Measurements from ENCODE around the gene CTSF. TPM values are rescaled to one million over a fixed set of nuclear protein-coding genes. Genes with fewer than 3 reads are reported as not detected.

CTSF gene
- total and polyA plus RNA-seq, 2 of the 13 experiments (the other 11 are each of a cell fraction or from before 2014, with no cell fraction given), result not detected

- peak; percentile 61 for TF ChIP-seq ZNF431 (CRISPR knock-in tag; IDR thresholded peaks at IDR 0.05; ENCODE audit: borderline replicate concordance, low read depth)
- TF ChIP-seq, protein P1, sequence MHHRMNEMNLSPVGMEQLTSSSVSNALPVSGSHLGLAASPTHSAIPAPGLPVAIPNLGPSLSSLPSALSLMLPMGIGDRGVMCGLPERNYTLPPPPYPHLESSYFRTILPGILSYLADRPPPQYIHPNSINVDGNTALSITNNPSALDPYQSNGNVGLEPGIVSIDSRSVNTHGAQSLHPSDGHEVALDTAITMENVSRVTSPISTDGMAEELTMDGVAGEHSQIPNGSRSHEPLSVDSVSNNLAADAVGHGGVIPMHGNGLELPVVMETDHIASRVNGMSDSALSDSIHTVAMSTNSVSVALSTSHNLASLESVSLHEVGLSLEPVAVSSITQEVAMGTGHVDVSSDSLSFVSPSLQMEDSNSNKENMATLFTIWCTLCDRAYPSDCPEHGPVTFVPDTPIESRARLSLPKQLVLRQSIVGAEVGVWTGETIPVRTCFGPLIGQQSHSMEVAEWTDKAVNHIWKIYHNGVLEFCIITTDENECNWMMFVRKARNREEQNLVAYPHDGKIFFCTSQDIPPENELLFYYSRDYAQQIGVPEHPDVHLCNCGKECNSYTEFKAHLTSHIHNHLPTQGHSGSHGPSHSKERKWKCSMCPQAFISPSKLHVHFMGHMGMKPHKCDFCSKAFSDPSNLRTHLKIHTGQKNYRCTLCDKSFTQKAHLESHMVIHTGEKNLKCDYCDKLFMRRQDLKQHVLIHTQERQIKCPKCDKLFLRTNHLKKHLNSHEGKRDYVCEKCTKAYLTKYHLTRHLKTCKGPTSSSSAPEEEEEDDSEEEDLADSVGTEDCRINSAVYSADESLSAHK (CRISPR knock-in tag; IDR thresholded peaks at IDR 0.05; ENCODE audit: borderline replicate concordance), result no peak
- TF ChIP-seq ETV5 (CRISPR knock-in tag; IDR thresholded peaks at IDR 0.05; ENCODE audit: borderline replicate concordance), result peak; percentile 66
- no peak for TF ChIP-seq ZNF713 (CRISPR knock-in tag; IDR thresholded peaks at IDR 0.05)
- TF ChIP-seq KDM5B (CRISPR knock-in tag; IDR thresholded peaks at IDR 0.05; ENCODE audit: borderline replicate concordance), result peak; percentile 60; the same call in 1 of the 2 replicates
- TF ChIP-seq POGZ (CRISPR knock-in tag; IDR thresholded peaks at IDR 0.05), result peak; percentile 16; the same call in 1 of the 2 replicates
- no peak for TF ChIP-seq KAT2B (IDR thresholded peaks at IDR 0.05; ENCODE audit: borderline replicate concordance, low read depth, low read length)
- no peak for TF ChIP-seq FOXA3 (CRISPR knock-in tag; IDR thresholded peaks at IDR 0.05)
- no peak for TF ChIP-seq ZNF512B (CRISPR knock-in tag; IDR thresholded peaks at IDR 0.05; ENCODE audit: borderline replicate concordance)
- TF ChIP-seq GZF1 (CRISPR knock-in tag; IDR thresholded peaks at IDR 0.05), result peak; percentile 76; the same call in 1 of the 2 replicates
- peak; percentile 92 for TF ChIP-seq NRL (CRISPR knock-in tag; IDR thresholded peaks at IDR 0.05; ENCODE audit: borderline replicate concordance)
- peak; percentile 99 for TF ChIP-seq ZNF777 (CRISPR knock-in tag; IDR thresholded peaks at IDR 0.05)
- TF ChIP-seq, protein P2, sequence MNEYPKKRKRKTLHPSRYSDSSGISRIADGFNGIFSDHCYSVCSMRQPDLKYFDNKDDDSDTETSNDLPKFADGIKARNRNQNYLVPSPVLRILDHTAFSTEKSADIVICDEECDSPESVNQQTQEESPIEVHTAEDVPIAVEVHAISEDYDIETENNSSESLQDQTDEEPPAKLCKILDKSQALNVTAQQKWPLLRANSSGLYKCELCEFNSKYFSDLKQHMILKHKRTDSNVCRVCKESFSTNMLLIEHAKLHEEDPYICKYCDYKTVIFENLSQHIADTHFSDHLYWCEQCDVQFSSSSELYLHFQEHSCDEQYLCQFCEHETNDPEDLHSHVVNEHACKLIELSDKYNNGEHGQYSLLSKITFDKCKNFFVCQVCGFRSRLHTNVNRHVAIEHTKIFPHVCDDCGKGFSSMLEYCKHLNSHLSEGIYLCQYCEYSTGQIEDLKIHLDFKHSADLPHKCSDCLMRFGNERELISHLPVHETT (CRISPR knock-in tag; conservative IDR thresholded peaks at IDR 0.05), result peak; percentile 59; the same call in 1 of the 2 replicates
- no peak; the same call in none of the 2 replicates for TF ChIP-seq NFYB (CRISPR knock-in tag; IDR thresholded peaks at IDR 0.05)
- TF ChIP-seq HMGA1 (CRISPR knock-in tag; conservative IDR thresholded peaks at IDR 0.05), result no peak
- no peak; the same call in 1 of the 2 replicates for TF ChIP-seq AKNA (CRISPR knock-in tag; IDR thresholded peaks at IDR 0.05; ENCODE audit: borderline replicate concordance)
- peak; percentile 87 for TF ChIP-seq ZNF343 (CRISPR knock-in tag; IDR thresholded peaks at IDR 0.05)
These were observed 24.3 kb upstream of the CTSF start, which contains the start of the genes CCDC87 and CCS (continued) for GRCh38 chr11:66592457-66593302.
